GM12878 (cell line): ENCODE measurements around the gene RBBP9. TPM values are rescaled to one million over a fixed set of nuclear protein-coding genes. Genes with fewer than 3 reads are reported as not detected.
A peak's percentile ranks its signal among the peaks of the same experiment; 100 is the strongest.

ENCODE experiments used
- ASH2L ChIP-seq: fragments of 300-600, 200-600 bp; sonication (generic); IDR thresholded peaks from 2 replicates; pipeline ENCODE4 v1.6.1; 2017; ENCODE audit warnings: low read depth, mild to moderate bottlenecking, borderline replicate concordance
- ATF3 ChIP-seq: IDR thresholded peaks from 2 replicates; pipeline ENCODE4 v1.6.1; 2011; ENCODE audit warnings: low read depth, mild to moderate bottlenecking, low read length, moderate library complexity, borderline replicate concordance; ENCODE audit errors: extremely low read depth
- BHLHE40 ChIP-seq, 2 experiments: fragments of 450-650 bp in 1 of 2; IDR thresholded peaks; 2 replicates each; pipeline ENCODE4 v1.6.1; 2011 to 2017; ENCODE audit warnings: low read depth in 2 of 2, borderline replicate concordance in 1 of 2, improper control_type of control experiment in 1 of 2, low read length in 1 of 2, mild to moderate bottlenecking in 1 of 2
- DPF2 ChIP-seq: fragments of 450-650 bp; IDR thresholded peaks from 2 replicates; pipeline ENCODE4 v1.6.1; 2017; ENCODE audit warnings: mild to moderate bottlenecking
- EP300 ChIP-seq, 2 experiments: fragments of 150-350 bp in 1 of 2; IDR thresholded peaks; 2 replicates each; pipeline ENCODE4 v1.6.1; 2011 to 2012; ENCODE audit warnings: low read depth in 2 of 2, low read length in 2 of 2, borderline replicate concordance in 1 of 2, improper control_type of control experiment in 1 of 2, inconsistent platforms in 1 of 2; ENCODE audit not compliant: control insufficient read depth in 1 of 2
- GATAD2B ChIP-seq: fragments of 450-650 bp; conservative IDR thresholded peaks from 2 replicates; pipeline ENCODE4 v1.6.1; 2017; ENCODE audit warnings: low read depth, mild to moderate bottlenecking, moderate library complexity
- HDAC6 ChIP-seq: fragments of 200-600 bp; sonication (generic); IDR thresholded peaks from one replicate; pipeline ENCODE4 v1.8.0; 2017; ENCODE audit warnings: antibody characterized with exemption; ENCODE audit not compliant: unreplicated experiment
- HDGF ChIP-seq: fragments of 450-650 bp; IDR thresholded peaks from 2 replicates; pipeline ENCODE4 v1.6.1; 2016; ENCODE audit warnings: antibody characterized with exemption
- IRF4 ChIP-seq: IDR thresholded peaks from 2 replicates; pipeline ENCODE4 v1.6.1; 2011; ENCODE audit warnings: low read depth, low read length
- IRF5 ChIP-seq: fragments of 450-650 bp; IDR thresholded peaks from 2 replicates; pipeline ENCODE4 v1.6.1; 2017; ENCODE audit warnings: borderline replicate concordance
- LARP7 ChIP-seq: fragments of 450-650 bp; IDR thresholded peaks from 2 replicates; pipeline ENCODE4 v1.6.1; 2017; ENCODE audit warnings: mild to moderate bottlenecking
- MXI1 ChIP-seq: fragments of 150-350 bp; IDR thresholded peaks from 2 replicates; pipeline ENCODE4 v1.6.1; 2011; ENCODE audit warnings: low read depth, mild to moderate bottlenecking, inconsistent platforms, low read length, improper control_type of control experiment
- MYC ChIP-seq: IDR thresholded peaks from 2 replicates; pipeline ENCODE4 v1.6.1; 2011; ENCODE audit warnings: mild to moderate bottlenecking, low read length, moderate library complexity, inconsistent platforms; ENCODE audit not compliant: insufficient read depth, insufficient replicate concordance, insufficient read length, severe bottlenecking
- NBN ChIP-seq: fragments of 450-650 bp; IDR thresholded peaks from 2 replicates; pipeline ENCODE4 v1.6.1; 2016
- NR2C1 ChIP-seq: fragments of 450-650 bp; IDR thresholded peaks from 2 replicates; pipeline ENCODE4 v1.6.1; 2017; ENCODE audit warnings: antibody characterized with exemption, mild to moderate bottlenecking, moderate library complexity
- POLR2AphosphoS5 ChIP-seq: IDR thresholded peaks from 2 replicates; pipeline ENCODE4 v1.6.1; 2011; ENCODE audit warnings: mild to moderate bottlenecking, low read length, inconsistent platforms
- POU2F2 ChIP-seq: IDR thresholded peaks from 3 replicates; pipeline ENCODE4 v1.6.1; 2011; ENCODE audit warnings: low read depth, mild to moderate bottlenecking, low read length, borderline replicate concordance
- RB1 ChIP-seq: fragments of 450-650 bp; formaldehyde crosslinking; IDR thresholded peaks from 2 replicates; pipeline ENCODE4 v1.6.1; 2017; ENCODE audit warnings: mild to moderate bottlenecking, borderline replicate concordance
- RUNX3 ChIP-seq: IDR thresholded peaks from 2 replicates; pipeline ENCODE4 v1.6.1; 2012; ENCODE audit warnings: low read length, inconsistent platforms
- SIX5 ChIP-seq: IDR thresholded peaks from 2 replicates; pipeline ENCODE4 v1.6.1; 2011; ENCODE audit warnings: mild to moderate bottlenecking, low read depth, low read length, moderate library complexity; ENCODE audit not compliant: severe bottlenecking
- SMARCA5 ChIP-seq: fragments of 450-650 bp; IDR thresholded peaks from 2 replicates; pipeline ENCODE4 v1.6.1; 2017; ENCODE audit warnings: mild to moderate bottlenecking
- SREBF1 ChIP-seq: IDR thresholded peaks from 2 replicates; pipeline ENCODE4 v1.6.1; 2012; ENCODE audit warnings: mild to moderate bottlenecking, low read length
- SREBF2 ChIP-seq: IDR thresholded peaks from 2 replicates; pipeline ENCODE4 v1.6.1; 2012; ENCODE audit warnings: mild to moderate bottlenecking, low read length
- STAT1 ChIP-seq: fragments of 450-650 bp; conservative IDR thresholded peaks from 2 replicates; pipeline ENCODE4 v1.6.1; 2014; ENCODE audit warnings: antibody characterized with exemption, mild to moderate bottlenecking
- YY1 ChIP-seq: IDR thresholded peaks from 2 replicates; pipeline ENCODE4 v1.6.1; 2011; ENCODE audit warnings: low read depth, mild to moderate bottlenecking, low read length
- ZNF207 ChIP-seq: fragments of 450-650 bp; IDR thresholded peaks from 2 replicates; pipeline ENCODE4 v1.6.1; 2014; ENCODE audit warnings: antibody characterized with exemption, mild to moderate bottlenecking, borderline replicate concordance
- ZNF384 ChIP-seq: IDR thresholded peaks from 2 replicates; pipeline ENCODE4 v1.6.1; 2012; ENCODE audit warnings: low read depth, mild to moderate bottlenecking, low read length, improper control_type of control experiment, borderline replicate concordance
- polyA plus RNA-seq, 11 experiments: library from polyadenylated mRNA; depleted of rRNA in 4 of 11; unstranded in 6 of 11; stranded (reverse) in 5 of 11; fragments of >200 nt; fragmentation: Nextera tagmentation in 4 of 11; fragmentation: Illumina TruSeq in 1 of 11; extraction: Ambion mirVana in 4 of 11; extraction: Trizol in 1 of 11; gene quantifications; 1 replicate in 1 of 11; 2 replicates in 10 of 11; pipeline versions ENCODE4 v1.2.1 to v1.2.3, GENCODE V29; 2011 to 2016; ENCODE audit warnings: inconsistent platforms in 2 of 11, missing spikeins in 2 of 11, low read depth in 1 of 11
- total RNA-seq, 4 experiments: library from RNA; depleted of rRNA in 3 of 4; stranded (reverse); fragments of >200 nt in 3 of 4; fragmentation: Illumina TruSeq in 1 of 4; extraction: Trizol in 1 of 4; gene quantifications; 2 replicates each; pipeline versions ENCODE4 v1.2.1 to v1.2.3, GENCODE V29; 2013 to 2021

The RBBP9 gene
- total and polyA plus RNA-seq, 10 of the 15 experiments (the other 5 are each of a cell fraction or from before 2014, with no cell fraction given), result 7.1 to 34.1 (median 16.0) TPM

GRCh38 chr20:18496740-18497592 is at the start of gene RBBP9 (continued):
- peak; percentile 92 for TF ChIP-seq YY1
- TF ChIP-seq RB1, result 0 out of 2 replicates have a peak, but pooled peaks have one; percentile 55
- peak; percentile 83 for TF ChIP-seq SREBF1
- no peak for TF ChIP-seq IRF5
- TF ChIP-seq DPF2, result peak; percentile 48; the same call in 1 of the 2 replicates
- peak; percentile 84 for TF ChIP-seq SIX5
- no peak for TF ChIP-seq ATF3
- no peak for TF ChIP-seq ZNF384
- peak; percentile 50 for TF ChIP-seq RUNX3
- TF ChIP-seq LARP7, result no peak
- no peak for TF ChIP-seq ASH2L
- TF ChIP-seq HDAC6, result no peak
- TF ChIP-seq SREBF2, result no peak
- peak; percentile 47; the same call in 1 of the 3 replicates for TF ChIP-seq POU2F2
- peak; percentile 70; the same call in 1 of the 2 replicates for TF ChIP-seq NBN
- no peak; the same call in 1 of the 2 replicates for TF ChIP-seq STAT1
- TF ChIP-seq ZNF207, result peak; percentile 75; the same call in 1 of the 2 replicates
- 0 out of 2 replicates have a peak, but pooled peaks have one; percentile 41 for TF ChIP-seq SMARCA5
- peak; percentile 59; the same call in 1 of the 2 replicates for TF ChIP-seq HDGF
- no peak; the same call in 1 of the 2 replicates for TF ChIP-seq IRF4
- TF ChIP-seq EP300 (IDR thresholded peaks at IDR 0.05; ENCODE audit: borderline replicate concordance in 1 of 2, control insufficient read depth in 1 of 2, low read depth in 2 of 2, low read length in 2 of 2), result no peak
- no peak for TF ChIP-seq MYC
- peak; percentile 47; the same call in 1 of the 2 replicates for TF ChIP-seq NR2C1
- peak; percentile 33; the same call in 1 of the 2 replicates for TF ChIP-seq MXI1
- TF ChIP-seq GATAD2B, result 0 out of 2 replicates have a peak, but pooled peaks have one; percentile 44
- TF ChIP-seq POLR2AphosphoS5, result 0 out of 2 replicates have a peak, but pooled peaks have one; percentile 28
- TF ChIP-seq BHLHE40 (IDR thresholded peaks at IDR 0.05; ENCODE audit: borderline replicate concordance in 1 of 2, low read depth in 2 of 2, low read length in 1 of 2), result peak in 1 of 2 experiments; percentile 31; a peak in 1 of 4 replicates
